BE2C (cell line): ENCODE results near the gene FOXP4.

Experiments used
- DNase-seq: peaks from one replicate; pipeline ENCODE4 v3.0.0-alpha.2; 2020
- H3K27me3 ChIP-seq: fragments of 250-450 bp; sonication (Bioruptor Pico); 2 replicates; pipeline ENCODE4 v1.5.1; 2020; ENCODE audit warnings: mild to moderate bottlenecking
- H3K36me3 ChIP-seq: fragments of 250-450 bp; sonication (Bioruptor Pico); 2 replicates; pipeline ENCODE4 v1.5.1; 2020; ENCODE audit warnings: mild to moderate bottlenecking
- H3K4me1 ChIP-seq: fragments of 250-450 bp; sonication (Bioruptor Pico); 2 replicates; pipeline ENCODE4 v1.5.1; 2020
- H3K4me3 ChIP-seq: 2 replicates; pipeline ENCODE4 v1.5.1; 2011; ENCODE audit warnings: low read depth, low read length
- H3K9me3 ChIP-seq: fragments of 250-450 bp; sonication (Bioruptor Pico); 2 replicates; pipeline ENCODE4 v1.5.1; 2020
- CTCF ChIP-seq: IDR thresholded peaks from 2 replicates; pipeline ENCODE4 v1.5.1; 2012; ENCODE audit warnings: mild to moderate bottlenecking, low read depth, low read length

FOXP4 gene

GRCh38 chr6:41553405-41553999, 7.3 kb downstream of the FOXP4 start:
- no peak overlapping the region for H3K4me3 ChIP-seq
- DNase-seq = no peak
- peaks cover 10% of the 10 kb centered on the region for H3K4me1 ChIP-seq
- H3K27me3 ChIP-seq = no peaks in the 10 kb centered on the region
- no peaks in the 10 kb centered on the region for H3K9me3 ChIP-seq
- H3K36me3 ChIP-seq = no peaks in the 10 kb centered on the region
- no peak for TF ChIP-seq CTCF

DNA sequence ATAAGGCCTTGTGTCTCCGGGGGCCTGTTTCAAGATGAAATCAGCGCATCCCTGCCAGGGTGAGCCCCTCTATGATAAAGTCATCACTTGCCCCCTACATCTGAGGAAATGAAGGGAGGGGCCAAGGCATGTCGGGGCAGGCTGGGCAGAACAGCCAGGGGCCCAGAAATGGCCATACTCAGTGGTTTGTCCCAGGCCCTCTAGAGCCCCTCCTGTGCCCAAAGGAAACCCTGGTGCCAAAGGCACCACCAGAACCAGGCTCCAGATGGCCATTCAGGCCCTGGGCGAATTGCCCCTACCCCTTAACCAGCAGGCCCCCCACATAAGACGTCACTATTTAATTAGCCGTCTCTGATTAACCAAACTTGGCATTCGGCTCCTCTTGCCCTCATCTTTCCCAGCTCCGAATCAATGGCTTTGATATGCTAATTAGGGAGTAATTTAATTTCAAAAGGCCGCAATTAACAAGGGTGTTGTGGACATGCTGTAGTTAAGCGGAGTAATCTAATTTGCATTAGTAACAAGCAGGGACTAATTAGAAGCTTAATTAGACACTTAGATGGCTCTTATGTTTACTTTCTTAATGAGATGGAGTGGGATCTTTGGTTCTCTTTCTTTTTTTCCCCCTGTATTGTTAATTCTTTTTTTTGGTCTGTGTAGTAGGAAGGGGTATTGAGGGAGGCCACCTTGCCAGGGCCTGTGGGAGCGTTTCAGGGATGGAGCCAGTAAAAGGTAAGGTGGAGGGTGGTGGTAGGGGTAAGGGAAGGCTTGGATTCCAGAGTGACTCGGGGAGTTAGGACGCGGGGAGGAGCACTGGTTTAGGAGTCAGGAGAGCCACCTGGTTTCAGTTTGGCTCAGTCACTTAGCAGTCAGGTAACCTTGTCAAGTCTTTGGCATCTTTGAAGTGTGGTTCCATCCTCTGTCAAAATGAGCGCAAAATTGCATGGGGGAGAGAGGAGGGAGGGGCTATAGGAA, 9.4 kb downstream of the FOXP4 start:
- no peak for TF ChIP-seq CTCF
- Histone ChIP-seq H3K9me3 (no peaks in the 10 kb centered on the region), H3K36me3 (no peaks in the 10 kb centered on the region), H3K4me1 (peaks cover 10% of the 10 kb centered on the region), H3K4me3 (no peak overlapping the region), H3K27me3 (no peaks in the 10 kb centered on the region)
- DNase-seq = no peak

DNA sequence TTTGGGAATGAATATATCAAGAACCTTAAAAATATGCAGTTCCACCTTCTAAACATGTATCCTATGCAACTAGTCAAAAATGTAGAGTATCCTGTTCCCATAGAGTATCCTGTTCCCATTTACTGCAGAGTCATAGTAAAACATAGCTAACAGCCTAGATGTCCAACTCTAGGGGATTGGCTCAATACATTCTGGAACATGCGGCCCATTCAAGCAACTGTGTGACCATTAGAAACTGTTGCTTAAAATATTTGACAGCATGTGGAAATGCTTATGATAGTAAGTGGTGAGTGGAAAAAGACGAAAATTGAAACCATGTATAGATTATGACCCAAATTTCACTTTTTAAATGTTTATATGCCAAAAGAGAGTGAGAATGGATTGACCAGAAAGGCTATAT, 11.2 kb downstream of the FOXP4 start:
- Histone ChIP-seq H3K27me3 (no peaks in the 10 kb centered on the region), H3K4me1 (peaks cover 7% of the 10 kb centered on the region)
- no peak for TF ChIP-seq CTCF

GRCh38 chr6:41558033-41558807, 12.0 kb downstream of the FOXP4 start:
- Histone ChIP-seq H3K36me3 (no peaks in the 10 kb centered on the region), H3K9me3 (no peaks in the 10 kb centered on the region), H3K27me3 (no peaks in the 10 kb centered on the region), H3K4me1 (peaks cover 7% of the 10 kb centered on the region), H3K4me3 (no peak overlapping the region)
- TF ChIP-seq CTCF = no peak
- DNase-seq = no peak

More for the DNA sequence above, 11.2 kb downstream of the FOXP4 start:
- Histone ChIP-seq H3K9me3 (no peaks in the 10 kb centered on the region), H3K36me3 (no peaks in the 10 kb centered on the region), H3K4me3 (no peak overlapping the region)
- no peak for DNase-seq

DNA sequence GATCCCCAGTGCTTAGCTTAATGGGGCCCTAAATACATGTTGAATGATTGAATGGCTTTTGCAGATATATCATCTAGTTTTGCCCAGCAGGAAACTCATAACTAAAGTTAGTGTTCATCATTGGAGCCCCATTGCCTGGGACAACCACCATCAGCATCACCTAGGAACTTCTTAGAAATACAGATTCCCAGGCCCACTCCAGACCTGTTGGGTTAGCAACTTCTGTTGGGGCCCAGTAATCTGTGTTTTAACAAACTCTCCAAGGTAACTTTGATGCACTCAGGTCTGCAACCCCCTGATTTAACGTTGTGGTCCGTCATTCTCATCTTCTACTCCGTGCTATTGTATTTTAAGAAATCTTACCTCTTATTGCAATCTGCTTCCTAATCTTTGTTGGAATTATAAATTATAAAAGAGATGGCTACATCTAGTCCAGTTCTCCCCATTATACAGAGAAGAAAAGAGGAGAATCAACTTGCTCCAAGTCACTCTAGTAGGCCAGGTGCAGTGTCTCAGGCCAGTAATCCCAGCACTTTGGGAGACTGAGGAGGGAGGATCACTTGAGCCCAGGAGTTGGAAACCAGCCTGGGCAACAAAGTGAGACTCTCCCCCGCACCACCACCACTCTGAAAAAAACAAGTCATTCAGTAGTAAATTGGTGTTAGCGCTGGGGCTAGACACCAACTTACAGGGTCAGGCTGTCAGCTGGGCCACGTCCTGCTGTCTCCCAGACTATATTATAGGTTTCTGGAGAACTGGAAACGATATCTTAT, 13.7 kb downstream of the FOXP4 start:
- no peak for DNase-seq
- Histone ChIP-seq H3K4me3 (no peak overlapping the region), H3K36me3 (no peaks in the 10 kb centered on the region), H3K9me3 (no peaks in the 10 kb centered on the region), H3K27me3 (no peaks in the 10 kb centered on the region), H3K4me1 (peaks cover 7% of the 10 kb centered on the region)
- no peak for TF ChIP-seq CTCF
